ENCODE data around the gene PPP2R3A.

DNA sequence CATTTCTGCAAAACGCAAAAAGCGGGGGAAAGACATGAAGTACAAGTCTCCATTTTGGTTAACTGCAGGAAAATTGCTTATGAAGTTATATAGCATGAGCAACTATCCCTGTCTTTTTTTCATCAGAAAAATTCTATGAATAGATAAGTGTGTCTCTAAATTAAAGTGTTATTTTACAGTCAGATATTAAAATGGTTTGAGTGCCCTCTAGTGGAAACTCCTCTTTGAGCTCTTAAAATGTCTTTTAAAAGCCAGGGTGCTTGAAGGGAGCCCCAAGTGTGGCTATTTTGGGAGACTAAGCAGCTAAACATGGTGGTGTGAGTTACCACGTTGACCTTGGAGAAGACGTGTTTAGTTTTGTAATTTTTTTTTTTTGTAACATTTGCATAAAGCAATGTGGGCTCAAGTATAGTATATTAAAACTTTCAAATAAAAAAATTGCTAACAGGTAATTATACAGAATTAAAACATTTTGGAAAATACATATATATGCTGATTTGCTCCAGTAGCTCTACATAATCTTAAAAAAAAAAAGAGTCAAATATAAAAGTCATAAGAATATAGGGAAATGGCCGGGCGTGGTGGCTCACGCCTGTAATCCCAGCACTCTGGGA, 77.2 kb downstream of the PPP2R3A start:
- TF ChIP-seq, protein P1, sequence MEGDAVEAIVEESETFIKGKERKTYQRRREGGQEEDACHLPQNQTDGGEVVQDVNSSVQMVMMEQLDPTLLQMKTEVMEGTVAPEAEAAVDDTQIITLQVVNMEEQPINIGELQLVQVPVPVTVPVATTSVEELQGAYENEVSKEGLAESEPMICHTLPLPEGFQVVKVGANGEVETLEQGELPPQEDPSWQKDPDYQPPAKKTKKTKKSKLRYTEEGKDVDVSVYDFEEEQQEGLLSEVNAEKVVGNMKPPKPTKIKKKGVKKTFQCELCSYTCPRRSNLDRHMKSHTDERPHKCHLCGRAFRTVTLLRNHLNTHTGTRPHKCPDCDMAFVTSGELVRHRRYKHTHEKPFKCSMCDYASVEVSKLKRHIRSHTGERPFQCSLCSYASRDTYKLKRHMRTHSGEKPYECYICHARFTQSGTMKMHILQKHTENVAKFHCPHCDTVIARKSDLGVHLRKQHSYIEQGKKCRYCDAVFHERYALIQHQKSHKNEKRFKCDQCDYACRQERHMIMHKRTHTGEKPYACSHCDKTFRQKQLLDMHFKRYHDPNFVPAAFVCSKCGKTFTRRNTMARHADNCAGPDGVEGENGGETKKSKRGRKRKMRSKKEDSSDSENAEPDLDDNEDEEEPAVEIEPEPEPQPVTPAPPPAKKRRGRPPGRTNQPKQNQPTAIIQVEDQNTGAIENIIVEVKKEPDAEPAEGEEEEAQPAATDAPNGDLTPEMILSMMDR (IDR thresholded peaks at IDR 0.05; ENCODE audit: borderline replicate concordance, extremely low read depth, low read length, poor library complexity, severe bottlenecking) = peak; percentile 72
- no peak for TF ChIP-seq EZH2 (IDR thresholded peaks at IDR 0.05; ENCODE audit: borderline replicate concordance, low read depth, low read length, severe bottlenecking)
